NCI-H146 (cell line): ENCODE data around the gene HPSE2.
A peak's percentile ranks its signal among the peaks of the same experiment; 100 is the strongest.
"Not testable (repeated sequence)": the region's sequence is repeated elsewhere in the genome, so short reads cannot be mapped to it uniquely, and the experiment has no call there.

ENCODE experiments used
- DNase-seq: peaks from one replicate; lab custom pipeline; 2025; lab: John Stamatoyannopoulos, UW

HPSE2 gene

GRCh38 chr10:98563811-98564210 lies 671.8 kb downstream of the HPSE2 start:
- DNase-seq = no peak

GRCh38 chr10:98560565-98560964 lies 675.1 kb downstream of the HPSE2 start:
- DNase-seq = no peak

GRCh38 chr10:98556061-98556460 lies 679.6 kb downstream of the HPSE2 start:
- DNase-seq = no peak

GRCh38 chr10:98555021-98555619 lies 680.5 kb downstream of the HPSE2 start:
- peak; percentile 67 for DNase-seq

- DNase-seq = not testable (repeated sequence)
These were observed 694.1 kb downstream of the HPSE2 start for GRCh38 chr10:98541561-98541960.

- DNase-seq = no peak
These were observed 696.1 kb downstream of the HPSE2 start for GRCh38 chr10:98539578-98539977.

GRCh38 chr10:98538472-98538871 lies 697.2 kb downstream of the HPSE2 start:
- DNase-seq = no peak

GRCh38 chr10:98536551-98536950 lies 699.1 kb downstream of the HPSE2 start:
- no peak for DNase-seq

GRCh38 chr10:98533746-98534445 lies 701.8 kb downstream of the HPSE2 start:
- no peak for DNase-seq

- no peak for DNase-seq
These were observed 702.4 kb downstream of the HPSE2 start for GRCh38 chr10:98533241-98533640.

- no peak for DNase-seq
These were observed 706.9 kb downstream of the HPSE2 start for GRCh38 chr10:98528805-98529183.

- no peak for DNase-seq
These were observed 707.4 kb downstream of the HPSE2 start for GRCh38 chr10:98528166-98528804.

- no peak for DNase-seq
These were observed 709.7 kb downstream of the HPSE2 start for GRCh38 chr10:98525969-98526368.

- no peak for DNase-seq
These were observed 711.5 kb downstream of the HPSE2 start for GRCh38 chr10:98524124-98524523.

- no peak for DNase-seq
These were observed 715.8 kb downstream of the HPSE2 start for GRCh38 chr10:98519841-98520240.

- no peak for DNase-seq
These were observed 718.0 kb downstream of the HPSE2 start for GRCh38 chr10:98517672-98518071.

GRCh38 chr10:98516352-98516751 lies 719.3 kb downstream of the HPSE2 start:
- no peak for DNase-seq

- DNase-seq = no peak
These were observed 721.9 kb downstream of the HPSE2 start for GRCh38 chr10:98513704-98514103.

- no peak for DNase-seq
These were observed 723.8 kb downstream of the HPSE2 start for GRCh38 chr10:98511876-98512275.

- DNase-seq = no peak
These were observed 725.1 kb downstream of the HPSE2 start for GRCh38 chr10:98510412-98510995.

GRCh38 chr10:98509745-98510144 lies 725.9 kb downstream of the HPSE2 start:
- DNase-seq = no peak

- not testable (repeated sequence) for DNase-seq
These were observed 733.1 kb downstream of the HPSE2 start for GRCh38 chr10:98502535-98502934.

- no peak for DNase-seq
These were observed 742.9 kb downstream of the HPSE2 start for GRCh38 chr10:98492763-98493162.
